Measurements from ENCODE around the gene CMC2.

CMC2 gene

DNA sequence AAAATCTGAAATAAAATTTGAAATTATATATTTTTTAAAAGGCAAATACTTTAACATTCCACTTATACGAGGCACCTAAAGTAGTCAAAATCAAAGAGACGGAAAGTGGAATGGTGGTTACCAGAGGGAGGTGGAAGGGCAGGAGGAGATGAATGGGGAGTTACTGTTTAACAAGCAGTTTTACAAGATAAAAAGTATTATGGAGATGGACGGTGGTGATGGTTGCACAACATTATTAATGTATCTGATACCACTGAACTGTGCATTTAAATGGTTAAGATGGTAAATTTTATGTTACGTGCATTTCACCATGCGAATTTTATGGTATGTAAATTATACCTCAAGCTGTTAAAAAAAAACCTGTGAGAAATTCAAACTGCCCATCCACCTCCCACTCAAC lies 5.4 kb downstream of the CMC2 start:
- H3K27me3 ChIP-seq (ENCODE audit: control insufficient read depth in 1 of 2, insufficient read depth in 2 of 2, low read length in 2 of 2) = no peaks in the 10 kb centered on the region
- H3K4me3 ChIP-seq (ENCODE audit: low read length in 2 of 2) = no peak overlapping the region
- no peaks in the 10 kb centered on the region for H3K36me3 ChIP-seq (ENCODE audit: control insufficient read depth in 2 of 2, insufficient read depth in 2 of 2, low read length in 2 of 2)
- no peak overlapping the region for H3K9ac ChIP-seq (ENCODE audit: low read length in 2 of 2)
- H3K4me1 ChIP-seq (ENCODE audit: control insufficient read depth, insufficient read depth, low read length) = peaks cover 17% of the 10 kb centered on the region
- no peaks in the 10 kb centered on the region for H3K9me3 ChIP-seq (ENCODE audit: control insufficient read depth in 2 of 2, low read length in 2 of 2)
- no peak overlapping the region for H3K27ac ChIP-seq (ENCODE audit: low read length)

DNA sequence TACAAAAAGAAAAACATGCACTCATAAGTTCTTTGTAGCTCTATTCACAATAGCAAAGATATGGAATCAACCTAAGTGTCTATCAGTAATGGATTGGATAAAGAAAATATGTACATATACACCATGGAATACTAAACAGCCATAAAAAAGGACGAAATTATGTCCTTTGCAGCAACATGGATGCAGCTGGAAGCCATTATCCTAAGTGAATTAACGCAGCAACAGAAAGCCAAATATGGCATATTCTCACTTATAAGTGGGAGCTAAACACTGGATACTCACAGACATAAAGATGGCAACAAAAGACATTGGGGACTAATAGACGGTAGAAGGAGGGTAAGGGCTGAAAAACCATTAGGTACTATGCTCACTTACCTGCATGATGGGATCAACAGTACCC lies 5.8 kb downstream of the CMC2 start:
- no peak overlapping the region for H3K27ac ChIP-seq (ENCODE audit: low read length)
- no peaks in the 10 kb centered on the region for H3K27me3 ChIP-seq (ENCODE audit: control insufficient read depth in 1 of 2, insufficient read depth in 2 of 2, low read length in 2 of 2)
- H3K36me3 ChIP-seq (ENCODE audit: control insufficient read depth in 2 of 2, insufficient read depth in 2 of 2, low read length in 2 of 2) = no peaks in the 10 kb centered on the region
- H3K4me1 ChIP-seq (ENCODE audit: control insufficient read depth, insufficient read depth, low read length) = peaks cover 17% of the 10 kb centered on the region
- H3K4me3 ChIP-seq (ENCODE audit: low read length in 2 of 2) = no peak overlapping the region
- H3K9ac ChIP-seq (ENCODE audit: low read length in 2 of 2) = no peak overlapping the region
- H3K9me3 ChIP-seq (ENCODE audit: control insufficient read depth in 2 of 2, low read length in 2 of 2) = no peaks in the 10 kb centered on the region

DNA sequence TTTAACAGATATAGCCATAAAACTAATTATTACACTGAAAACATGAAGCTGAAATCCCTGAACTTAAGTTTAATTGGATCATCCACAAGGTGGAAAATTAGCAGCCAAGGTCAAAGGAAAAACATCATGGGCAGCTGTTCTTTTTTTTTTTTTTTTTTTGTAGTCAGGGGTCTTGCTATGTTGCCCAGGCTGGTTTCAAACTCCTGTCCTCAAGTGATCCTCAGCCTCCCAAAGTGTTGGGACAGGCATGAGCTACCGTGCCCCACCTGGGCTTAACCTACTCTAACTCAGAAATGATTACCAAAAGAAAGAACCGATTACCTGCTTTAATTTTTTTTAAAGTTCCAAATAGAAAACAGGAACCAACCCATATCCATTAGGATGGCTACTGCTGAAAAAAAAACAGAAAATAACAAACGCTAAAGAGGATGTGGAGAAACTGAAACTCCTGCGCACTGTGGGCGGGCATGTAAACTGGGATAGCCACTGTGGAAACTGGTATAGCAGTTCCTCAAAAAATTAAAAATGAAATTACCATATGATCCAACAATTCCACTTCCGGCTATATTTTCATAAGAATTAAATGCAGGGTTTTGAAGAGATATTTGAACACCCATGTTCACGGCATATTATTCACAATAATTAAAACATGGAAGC lies 8.6 kb downstream of the CMC2 start:
- H3K9ac ChIP-seq (ENCODE audit: low read length in 2 of 2) = no peak overlapping the region
- H3K27me3 ChIP-seq (ENCODE audit: control insufficient read depth in 1 of 2, insufficient read depth in 2 of 2, low read length in 2 of 2) = no peaks in the 10 kb centered on the region
- H3K27ac ChIP-seq (ENCODE audit: low read length) = no peak overlapping the region

DNA sequence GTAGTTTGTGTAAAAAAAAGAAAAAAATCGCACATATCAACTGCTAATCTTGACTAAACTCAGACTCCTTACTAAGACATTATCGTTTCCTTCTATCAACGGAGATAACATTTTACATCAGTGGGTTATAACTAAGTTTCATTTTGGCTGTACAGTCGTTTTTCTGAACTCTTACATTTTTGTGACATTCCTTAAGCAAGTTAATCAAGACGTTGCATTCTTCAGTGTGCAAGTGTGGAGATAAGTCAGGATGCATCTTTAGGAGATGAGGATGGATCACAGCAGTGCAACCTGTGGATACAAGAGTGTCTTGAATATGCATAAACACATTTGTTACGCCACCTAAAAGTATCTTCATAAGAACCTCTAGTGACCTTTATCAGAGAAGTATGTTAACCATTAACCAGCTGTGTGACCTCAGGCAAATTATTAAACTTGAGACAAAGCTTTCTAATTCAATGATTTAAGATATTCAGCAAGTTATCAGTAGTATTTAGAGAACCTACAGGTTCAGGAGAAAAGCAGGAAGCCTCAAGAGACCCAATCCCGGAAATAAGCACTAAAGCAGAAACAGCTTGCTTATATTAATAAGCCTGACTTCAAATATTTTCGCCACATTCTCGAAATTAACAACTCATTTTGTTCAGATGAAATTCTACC lies 9.4 kb downstream of the CMC2 start:
- Histone ChIP-seq H3K27ac (ENCODE audit: low read length) (no peak overlapping the region), H3K4me3 (ENCODE audit: low read length in 2 of 2) (no peak overlapping the region), H3K36me3 (ENCODE audit: control insufficient read depth in 2 of 2, insufficient read depth in 2 of 2, low read length in 2 of 2) (no peaks in the 10 kb centered on the region), H3K4me1 (ENCODE audit: control insufficient read depth, insufficient read depth, low read length) (no peaks in the 10 kb centered on the region), H3K9ac (ENCODE audit: low read length in 2 of 2) (no peak overlapping the region), H3K27me3 (ENCODE audit: control insufficient read depth in 1 of 2, insufficient read depth in 2 of 2, low read length in 2 of 2) (no peaks in the 10 kb centered on the region), H3K9me3 (ENCODE audit: control insufficient read depth in 2 of 2, low read length in 2 of 2) (no peaks in the 10 kb centered on the region)

More for the DNA sequence above, 8.6 kb downstream of the CMC2 start:
- H3K36me3 ChIP-seq (ENCODE audit: control insufficient read depth in 2 of 2, insufficient read depth in 2 of 2, low read length in 2 of 2) = no peaks in the 10 kb centered on the region
- no peaks in the 10 kb centered on the region for H3K4me1 ChIP-seq (ENCODE audit: control insufficient read depth, insufficient read depth, low read length)
- no peaks in the 10 kb centered on the region for H3K9me3 ChIP-seq (ENCODE audit: control insufficient read depth in 2 of 2, low read length in 2 of 2)
- no peak overlapping the region for H3K4me3 ChIP-seq (ENCODE audit: low read length in 2 of 2)

DNA sequence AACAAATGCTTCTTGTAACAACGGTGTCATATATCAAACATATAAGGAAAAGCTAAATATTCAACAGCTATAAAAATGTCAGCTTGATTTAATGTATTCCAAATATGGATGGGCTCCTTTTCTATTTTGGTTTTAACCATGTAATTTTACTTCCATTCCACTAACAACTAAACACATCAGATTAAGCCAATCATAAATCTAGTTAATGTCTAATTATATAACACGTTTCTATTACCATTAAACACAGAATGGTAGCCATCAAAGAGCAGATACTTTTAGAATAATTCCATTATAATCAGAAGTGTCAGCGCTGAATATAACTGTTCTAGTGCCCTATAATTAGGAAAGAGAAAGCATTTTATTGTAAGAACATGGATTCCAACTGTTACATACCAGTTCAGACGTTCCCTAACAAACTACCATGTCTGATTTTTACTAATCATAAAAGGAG lies 10.0 kb downstream of the CMC2 start:
- no peaks in the 10 kb centered on the region for H3K27me3 ChIP-seq (ENCODE audit: control insufficient read depth in 1 of 2, insufficient read depth in 2 of 2, low read length in 2 of 2)
- no peaks in the 10 kb centered on the region for H3K4me1 ChIP-seq (ENCODE audit: control insufficient read depth, insufficient read depth, low read length)
- no peak overlapping the region for H3K9ac ChIP-seq (ENCODE audit: low read length in 2 of 2)
- no peak overlapping the region for H3K4me3 ChIP-seq (ENCODE audit: low read length in 2 of 2)
- no peaks in the 10 kb centered on the region for H3K9me3 ChIP-seq (ENCODE audit: control insufficient read depth in 2 of 2, low read length in 2 of 2)
- H3K27ac ChIP-seq (ENCODE audit: low read length) = no peak overlapping the region
- H3K36me3 ChIP-seq (ENCODE audit: control insufficient read depth in 2 of 2, insufficient read depth in 2 of 2, low read length in 2 of 2) = no peaks in the 10 kb centered on the region

GRCh38 chr16:80994451-80994850 lies 12.2 kb downstream of the CMC2 start:
- Histone ChIP-seq H3K27me3 (ENCODE audit: control insufficient read depth in 1 of 2, insufficient read depth in 2 of 2, low read length in 2 of 2) (no peaks in the 10 kb centered on the region), H3K4me1 (ENCODE audit: control insufficient read depth, insufficient read depth, low read length) (no peaks in the 10 kb centered on the region), H3K27ac (ENCODE audit: low read length) (no peak overlapping the region), H3K9me3 (ENCODE audit: control insufficient read depth in 2 of 2, low read length in 2 of 2) (no peaks in the 10 kb centered on the region), H3K4me3 (ENCODE audit: low read length in 2 of 2) (no peak overlapping the region), H3K36me3 (ENCODE audit: control insufficient read depth in 2 of 2, insufficient read depth in 2 of 2, low read length in 2 of 2) (peaks cover 0 to 2% of the 10 kb centered on the region in 2 donors), H3K9ac (ENCODE audit: low read length in 2 of 2) (no peak overlapping the region)

DNA sequence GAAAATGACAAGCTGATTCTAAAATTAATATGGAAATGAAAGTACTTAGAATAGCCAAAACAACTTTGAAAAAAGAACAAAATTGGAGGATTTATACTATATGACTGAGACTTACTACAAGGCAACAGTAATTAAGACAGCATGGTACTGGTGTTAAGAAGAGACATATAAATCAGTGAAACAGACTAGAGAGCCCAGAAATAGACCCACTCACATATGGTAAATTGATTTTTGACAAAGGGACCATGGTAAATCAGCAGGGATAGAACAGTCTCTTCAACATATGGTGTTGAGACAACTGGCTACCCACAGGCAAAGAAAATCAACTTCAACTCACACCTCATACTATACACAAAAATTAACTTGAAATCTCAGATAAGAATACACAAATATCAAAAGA lies 12.9 kb downstream of the CMC2 start:
- Histone ChIP-seq H3K9me3 (ENCODE audit: control insufficient read depth in 2 of 2, low read length in 2 of 2) (no peaks in the 10 kb centered on the region), H3K4me1 (ENCODE audit: control insufficient read depth, insufficient read depth, low read length) (no peaks in the 10 kb centered on the region), H3K4me3 (ENCODE audit: low read length in 2 of 2) (no peak overlapping the region), H3K9ac (ENCODE audit: low read length in 2 of 2) (no peak overlapping the region), H3K27me3 (ENCODE audit: control insufficient read depth in 1 of 2, insufficient read depth in 2 of 2, low read length in 2 of 2) (no peaks in the 10 kb centered on the region), H3K27ac (ENCODE audit: low read length) (no peak overlapping the region), H3K36me3 (ENCODE audit: control insufficient read depth in 2 of 2, insufficient read depth in 2 of 2, low read length in 2 of 2) (peaks cover 0 to 2% of the 10 kb centered on the region in 2 donors)

DNA sequence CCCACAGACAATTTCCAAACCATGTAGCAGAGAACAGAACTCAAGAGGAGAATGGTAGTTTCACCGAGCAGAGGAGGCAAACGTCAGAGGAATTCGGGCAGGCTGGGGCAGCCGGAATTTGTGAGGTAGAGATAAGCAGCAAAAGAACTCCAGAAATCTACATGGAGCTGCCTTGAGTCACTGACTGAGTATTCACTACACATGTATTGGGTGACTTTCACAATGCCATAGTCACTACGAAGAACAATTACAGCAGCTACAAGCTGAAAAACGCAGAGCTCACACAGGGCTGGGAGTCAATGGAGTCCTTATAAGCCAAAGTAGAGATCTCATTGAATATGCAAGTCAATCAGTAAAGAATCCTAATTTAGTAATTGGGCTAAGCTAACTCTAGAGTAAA lies 13.4 kb downstream of the CMC2 start:
- peaks cover 0 to 2% of the 10 kb centered on the region in 2 donors for H3K36me3 ChIP-seq (ENCODE audit: control insufficient read depth in 2 of 2, insufficient read depth in 2 of 2, low read length in 2 of 2)
- no peak overlapping the region for H3K9ac ChIP-seq (ENCODE audit: low read length in 2 of 2)
- no peak overlapping the region for H3K4me3 ChIP-seq (ENCODE audit: low read length in 2 of 2)
- H3K27ac ChIP-seq (ENCODE audit: low read length) = no peak overlapping the region
- no peaks in the 10 kb centered on the region for H3K9me3 ChIP-seq (ENCODE audit: control insufficient read depth in 2 of 2, low read length in 2 of 2)
- H3K4me1 ChIP-seq (ENCODE audit: control insufficient read depth, insufficient read depth, low read length) = no peaks in the 10 kb centered on the region
- H3K27me3 ChIP-seq (ENCODE audit: control insufficient read depth in 1 of 2, insufficient read depth in 2 of 2, low read length in 2 of 2) = no peaks in the 10 kb centered on the region

DNA sequence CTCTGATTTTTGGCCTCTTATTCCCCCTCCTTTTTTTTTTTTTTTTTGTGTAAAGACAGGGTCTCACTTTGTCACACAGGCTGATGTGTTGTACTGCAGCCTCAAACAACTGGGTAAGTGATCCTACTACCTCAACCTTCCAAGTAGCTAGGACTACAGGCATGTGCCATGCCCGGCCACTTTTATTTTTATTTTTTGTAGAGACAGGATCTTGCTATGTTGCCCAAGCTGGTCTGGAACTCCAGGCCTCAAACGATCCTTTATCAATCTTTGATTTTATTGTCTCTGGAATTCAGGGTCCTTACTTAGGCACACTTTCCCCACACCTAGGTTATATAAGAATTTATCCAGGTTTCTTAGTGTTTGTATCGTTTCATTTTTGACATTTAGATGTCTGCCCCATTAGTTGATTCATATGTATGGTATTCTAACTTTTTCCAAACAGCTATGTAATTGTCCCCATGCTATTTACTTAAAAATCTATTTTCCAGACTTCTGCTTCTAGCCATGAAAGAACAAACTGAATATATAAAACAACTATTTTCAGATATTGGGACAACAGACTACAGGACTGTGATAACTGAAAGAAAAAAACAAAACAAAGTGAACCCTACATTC lies 13.9 kb downstream of the CMC2 start:
- Histone ChIP-seq H3K36me3 (ENCODE audit: control insufficient read depth in 2 of 2, insufficient read depth in 2 of 2, low read length in 2 of 2) (peaks cover 0 to 2% of the 10 kb centered on the region in 2 donors), H3K9me3 (ENCODE audit: control insufficient read depth in 2 of 2, low read length in 2 of 2) (no peaks in the 10 kb centered on the region), H3K4me1 (ENCODE audit: control insufficient read depth, insufficient read depth, low read length) (no peaks in the 10 kb centered on the region), H3K27ac (ENCODE audit: low read length) (no peak overlapping the region), H3K9ac (ENCODE audit: low read length in 2 of 2) (no peak overlapping the region), H3K27me3 (ENCODE audit: control insufficient read depth in 1 of 2, insufficient read depth in 2 of 2, low read length in 2 of 2) (no peaks in the 10 kb centered on the region), H3K4me3 (ENCODE audit: low read length in 2 of 2) (no peak overlapping the region)

DNA sequence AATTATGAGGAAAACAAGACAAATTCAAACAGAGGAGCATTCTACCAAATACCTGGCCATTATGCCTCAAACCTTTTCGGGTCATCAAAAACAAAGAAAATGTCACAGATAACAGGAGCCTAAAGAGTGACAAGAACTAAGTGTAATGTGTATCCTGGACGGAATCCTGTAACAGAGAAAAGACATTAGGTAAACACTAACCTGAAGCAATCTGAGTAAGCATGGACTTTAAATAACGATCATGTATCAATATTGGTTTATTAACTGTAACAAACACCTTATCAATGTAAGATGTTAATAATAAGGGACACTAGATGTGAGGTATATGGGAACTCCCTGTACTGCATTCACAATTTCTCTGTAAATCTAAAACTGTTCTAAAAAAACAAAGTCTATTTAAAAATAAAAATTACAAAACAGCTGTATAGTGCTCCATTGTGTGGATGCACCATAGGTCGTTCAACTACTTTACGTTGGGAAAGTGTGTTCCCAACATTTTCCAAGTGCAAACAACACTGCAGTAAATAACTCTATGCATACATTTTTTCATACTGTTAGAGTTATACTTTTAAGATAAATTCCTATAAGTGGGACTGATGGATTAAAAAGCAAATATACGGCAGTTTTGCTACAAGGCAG lies 14.8 kb downstream of the CMC2 start:
- H3K9ac ChIP-seq (ENCODE audit: low read length in 2 of 2) = no peak overlapping the region
- H3K4me1 ChIP-seq (ENCODE audit: control insufficient read depth, insufficient read depth, low read length) = no peaks in the 10 kb centered on the region
- no peaks in the 10 kb centered on the region for H3K27me3 ChIP-seq (ENCODE audit: control insufficient read depth in 1 of 2, insufficient read depth in 2 of 2, low read length in 2 of 2)
- H3K36me3 ChIP-seq (ENCODE audit: control insufficient read depth in 2 of 2, insufficient read depth in 2 of 2, low read length in 2 of 2) = peaks cover 0 to 2% of the 10 kb centered on the region in 2 donors
- H3K9me3 ChIP-seq (ENCODE audit: control insufficient read depth in 2 of 2, low read length in 2 of 2) = no peaks in the 10 kb centered on the region
- no peak overlapping the region for H3K4me3 ChIP-seq (ENCODE audit: low read length in 2 of 2)
- H3K27ac ChIP-seq (ENCODE audit: low read length) = no peak overlapping the region
